Measurements from ENCODE around the gene HNRNPDL.

- TF ChIP-seq POLR2A (IDR thresholded peaks at IDR 0.05): no peak
- no peak for TF ChIP-seq CTCF (IDR thresholded peaks at IDR 0.05)
Observed at GRCh38 chr4:82415922-82416365, 14.3 kb downstream of the HNRNPDL start.

All from lower leg skin (tissue), 3 donors.